IMR-90 (cell line): ENCODE measurements around the gene TSTD1. TPM values are rescaled to one million over a fixed set of nuclear protein-coding genes. Genes with fewer than 3 reads are reported as not detected.
A peak's percentile ranks its signal among the peaks of the same experiment; 100 is the strongest.

ENCODE experiments used
- ATAC-seq: fragments of 200-7000 bp; cut with Tn5 transposase; 2 replicates; pipeline ENCODE4 v1.9.1; 2020; ENCODE audit warnings: low read depth, mild to moderate bottlenecking, moderate library complexity
- BruUV-seq: library from RNA; stranded (reverse); fragments of 400-500 nt; replicated peaks from 2 replicates; lab custom pipeline; 2021; lab: Mats Ljungman, UMichigan
- CTCF ChIA-PET: fragments of 300-600 bp; formaldehyde crosslinking; extraction: SDS; loops from one replicate; lab custom pipeline; 2021; ENCODE audit warnings: antibody characterized with exemption; lab: Yijun Ruan, JAX
- POLR2A ChIA-PET: fragments of 300-600 bp; sonication (Branson Sonifier 250); formaldehyde crosslinking; loops from one replicate; lab custom pipeline; 2022; ENCODE audit warnings: antibody characterized with exemption; ENCODE audit not compliant: unreplicated experiment; lab: Charles Lee
- DNase-seq: peaks from one replicate; pipeline ENCODE4 v3.0.0; 2013
- H2AFZ ChIP-seq: replicated peaks from 2 replicates; pipeline ENCODE3; 2013; ENCODE audit warnings: low read length, mild to moderate bottlenecking; ENCODE audit not compliant: poor library complexity
- H2AK5ac ChIP-seq: 2 replicates; pipeline ENCODE4 v1.6.1; 2013; ENCODE audit warnings: low read depth, low read length, inconsistent platforms
- H2AK9ac ChIP-seq: replicated peaks from 2 replicates; pipeline ENCODE3; 2013; ENCODE audit warnings: mild to moderate bottlenecking, low read depth, low read length, moderate library complexity; ENCODE audit not compliant: poor library complexity
- H2BK120ac ChIP-seq: 2 replicates; pipeline ENCODE4 v1.6.1; 2013; ENCODE audit warnings: low read depth, low read length, inconsistent platforms
- H2BK15ac ChIP-seq: 3 replicates; pipeline ENCODE4 v1.6.1; 2013; ENCODE audit warnings: low read depth, low read length, inconsistent platforms
- H2BK20ac ChIP-seq: 2 replicates; pipeline ENCODE4 v1.6.1; 2013; ENCODE audit warnings: low read depth, mild to moderate bottlenecking, inconsistent platforms, low read length, moderate library complexity
- H2BK5ac ChIP-seq: 2 replicates; pipeline ENCODE4 v1.6.1; 2013; ENCODE audit warnings: mild to moderate bottlenecking, low read depth, low read length, inconsistent platforms; ENCODE audit not compliant: poor library complexity, severe bottlenecking
- H3K14ac ChIP-seq: replicated peaks from 2 replicates; pipeline ENCODE4 v1.6.1; 2013; ENCODE audit warnings: low read depth, low read length, inconsistent platforms
- H3K18ac ChIP-seq: 2 replicates; pipeline ENCODE4 v1.6.1; 2013; ENCODE audit warnings: low read depth, low read length, control low read depth
- H3K23ac ChIP-seq: 2 replicates; pipeline ENCODE4 v1.6.1; 2013; ENCODE audit warnings: low read depth, low read length, inconsistent platforms
- H3K27ac ChIP-seq: 2 replicates; pipeline ENCODE4 v1.5.1; 2013; ENCODE audit warnings: mild to moderate bottlenecking, control low read depth, low read length; ENCODE audit not compliant: insufficient read depth
- H3K27me3 ChIP-seq: 2 replicates; pipeline ENCODE4 v1.6.1; 2013; ENCODE audit warnings: low read length; ENCODE audit not compliant: control insufficient read depth, insufficient read depth
- H3K36me3 ChIP-seq: 2 replicates; pipeline ENCODE4 v1.6.1; 2013; ENCODE audit warnings: low read length, mixed read lengths; ENCODE audit not compliant: control insufficient read depth, insufficient read depth
- H3K4ac ChIP-seq: 2 replicates; pipeline ENCODE4 v1.6.1; 2013; ENCODE audit warnings: low read depth, low read length, inconsistent platforms
- H3K4me1 ChIP-seq: 2 replicates; pipeline ENCODE4 v1.6.1; 2013; ENCODE audit warnings: low read length, mixed read lengths; ENCODE audit not compliant: control insufficient read depth, insufficient read depth
- H3K4me2 ChIP-seq: 2 replicates; pipeline ENCODE4 v1.6.1; 2013; ENCODE audit warnings: low read depth, mild to moderate bottlenecking, control low read depth, low read length, moderate library complexity
- H3K4me3 ChIP-seq: 2 replicates; pipeline ENCODE4 v1.5.1; 2013; ENCODE audit warnings: low read depth, mild to moderate bottlenecking, control low read depth, low read length, moderate library complexity; ENCODE audit not compliant: insufficient read depth
- H3K56ac ChIP-seq: 2 replicates; pipeline ENCODE4 v1.6.1; 2013; ENCODE audit warnings: low read length, inconsistent platforms; ENCODE audit not compliant: insufficient read depth; ENCODE audit errors: extremely low read depth
- H3K79me1 ChIP-seq, 2 experiments: 2 replicates each; pipeline ENCODE4 v1.6.1; 2013; ENCODE audit warnings: low read length in 2 of 2, inconsistent platforms in 1 of 2, low read depth in 1 of 2
- H3K9ac ChIP-seq: 2 replicates; pipeline ENCODE4 v1.6.1; 2013; ENCODE audit warnings: low read depth, low read length, control low read depth
- H3K9me1 ChIP-seq: 2 replicates; pipeline ENCODE4 v1.6.1; 2013; ENCODE audit warnings: low read length, inconsistent platforms; ENCODE audit not compliant: insufficient read depth
- H3K9me3 ChIP-seq: 2 replicates; pipeline ENCODE4 v1.6.1; 2013; ENCODE audit warnings: low read length; ENCODE audit not compliant: control insufficient read depth, insufficient read depth
- H4K20me1 ChIP-seq: 2 replicates; pipeline ENCODE4 v1.6.1; 2013; ENCODE audit warnings: low read length, inconsistent platforms; ENCODE audit not compliant: insufficient read depth
- H4K5ac ChIP-seq: 2 replicates; pipeline ENCODE4 v1.6.1; 2013; ENCODE audit warnings: mild to moderate bottlenecking, low read depth, low read length, control low read depth
- H4K8ac ChIP-seq, 2 experiments: 2 replicates each; pipeline ENCODE4 v1.6.1; 2013; ENCODE audit warnings: low read depth in 2 of 2, low read length in 2 of 2, control low read depth in 1 of 2, inconsistent platforms in 1 of 2
- H4K91ac ChIP-seq: 2 replicates; pipeline ENCODE4 v1.6.1; 2013; ENCODE audit warnings: low read depth, low read length, inconsistent platforms; ENCODE audit not compliant: insufficient read depth
- BHLHE40 ChIP-seq: fragments of 150-350 bp; IDR thresholded peaks from 2 replicates; pipeline ENCODE4 v1.6.1; 2016; ENCODE audit warnings: mild to moderate bottlenecking, low read depth, low read length
- CHD1 ChIP-seq: IDR thresholded peaks from 2 replicates; pipeline ENCODE4 v1.6.1; 2012; ENCODE audit warnings: low read depth, low read length, improper control_type of control experiment
- MAFK ChIP-seq: IDR thresholded peaks from 2 replicates; pipeline ENCODE4 v1.6.1; 2012; ENCODE audit warnings: low read depth, low read length, improper control_type of control experiment
- MAZ ChIP-seq: IDR thresholded peaks from 2 replicates; pipeline ENCODE4 v1.6.1; 2012; ENCODE audit warnings: low read depth, mild to moderate bottlenecking, low read length, improper control_type of control experiment, moderate library complexity, borderline replicate concordance
- MXI1 ChIP-seq: IDR thresholded peaks from 2 replicates; pipeline ENCODE4 v1.6.1; 2012; ENCODE audit warnings: low read depth, mild to moderate bottlenecking, low read length, moderate library complexity, borderline replicate concordance
- POLR2A ChIP-seq: IDR thresholded peaks from 2 replicates; pipeline ENCODE4 v1.6.1; 2012; ENCODE audit warnings: mild to moderate bottlenecking, low read depth, low read length
- RAD21 ChIP-seq: IDR thresholded peaks from 2 replicates; pipeline ENCODE4 v1.6.1; 2012; ENCODE audit warnings: low read length, improper control_type of control experiment
- RCOR1 ChIP-seq: IDR thresholded peaks from 2 replicates; pipeline ENCODE4 v1.6.1; 2012; ENCODE audit warnings: mild to moderate bottlenecking, low read length, improper control_type of control experiment; ENCODE audit not compliant: insufficient replicate concordance
- RFX5 ChIP-seq: IDR thresholded peaks from 2 replicates; pipeline ENCODE4 v1.8.0; 2012; ENCODE audit warnings: low read depth, mild to moderate bottlenecking, low read length, moderate library complexity
- SMC3 ChIP-seq: fragments of 150-350 bp; IDR thresholded peaks from 2 replicates; pipeline ENCODE4 v1.6.1; 2016; ENCODE audit warnings: low read depth, mild to moderate bottlenecking, antibody characterized with exemption, low read length, moderate library complexity
- WGBS, 2 experiments: methylation state at CpG; one replicate each; pipeline versions ENCODE4 v1.1.5 to v1.1.7; 2013; ENCODE audit warnings: missing lambda C conversion rate in 2 of 2; ENCODE audit not compliant: insufficient read length in 1 of 2; ENCODE audit errors: extremely low coverage in 2 of 2; 5-methylcytosine and 5-hydroxymethylcytosine counted together
- dilution Hi-C: fragments of 300-500 bp; cut with HindIII; formaldehyde crosslinking; loops from one replicate; pipeline ENCODE4 v1.14.3; 2018; ENCODE audit warnings: low sequenced_read_pairs; ENCODE audit not compliant: unreplicated experiment
- in situ Hi-C: fragments of 300-500 bp; cut with MboI; formaldehyde crosslinking; loops from 3 replicates; pipeline ENCODE4 v1.14.3; 2019; ENCODE audit warnings: low sequenced_read_pairs, inconsistent platforms, mixed read lengths
- intact Hi-C: fragments of 100-400 bp; cut with micrococcal nuclease; formaldehyde crosslinking; loops from 2 replicates; pipeline ENCODE4 v1.10.0; 2022
- polyA plus RNA-seq, 3 experiments: library from polyadenylated mRNA; depleted of rRNA; stranded (reverse); fragments of >200 nt; gene quantifications; 2 replicates each; pipeline ENCODE4 v1.2.3, GENCODE V29; 2012; ENCODE audit warnings: low replicate concordance in 1 of 3
- total RNA-seq: library from RNA; depleted of rRNA; stranded (reverse); fragments of >200 nt; gene quantifications from 2 replicates; pipeline ENCODE4 v1.2.3, GENCODE V29; 2012
- TF ChIP-seq, protein P1 (sequence below): conservative IDR thresholded peaks from 2 replicates; pipeline ENCODE4 v1.5.1; 2012; ENCODE audit warnings: mild to moderate bottlenecking, low read depth, low read length, improper control_type of control experiment
- TF ChIP-seq, protein P2 (sequence below): fragments of 150-350 bp; IDR thresholded peaks from 2 replicates; pipeline ENCODE4 v1.6.1; 2016; ENCODE audit warnings: low read depth, mild to moderate bottlenecking, low read length, moderate library complexity, borderline replicate concordance

Gene TSTD1
- total and polyA plus RNA-seq, 2 of the 4 experiments (the other 2 are of a cell fraction) = 0.21 TPM; not detected in 1

DNA sequence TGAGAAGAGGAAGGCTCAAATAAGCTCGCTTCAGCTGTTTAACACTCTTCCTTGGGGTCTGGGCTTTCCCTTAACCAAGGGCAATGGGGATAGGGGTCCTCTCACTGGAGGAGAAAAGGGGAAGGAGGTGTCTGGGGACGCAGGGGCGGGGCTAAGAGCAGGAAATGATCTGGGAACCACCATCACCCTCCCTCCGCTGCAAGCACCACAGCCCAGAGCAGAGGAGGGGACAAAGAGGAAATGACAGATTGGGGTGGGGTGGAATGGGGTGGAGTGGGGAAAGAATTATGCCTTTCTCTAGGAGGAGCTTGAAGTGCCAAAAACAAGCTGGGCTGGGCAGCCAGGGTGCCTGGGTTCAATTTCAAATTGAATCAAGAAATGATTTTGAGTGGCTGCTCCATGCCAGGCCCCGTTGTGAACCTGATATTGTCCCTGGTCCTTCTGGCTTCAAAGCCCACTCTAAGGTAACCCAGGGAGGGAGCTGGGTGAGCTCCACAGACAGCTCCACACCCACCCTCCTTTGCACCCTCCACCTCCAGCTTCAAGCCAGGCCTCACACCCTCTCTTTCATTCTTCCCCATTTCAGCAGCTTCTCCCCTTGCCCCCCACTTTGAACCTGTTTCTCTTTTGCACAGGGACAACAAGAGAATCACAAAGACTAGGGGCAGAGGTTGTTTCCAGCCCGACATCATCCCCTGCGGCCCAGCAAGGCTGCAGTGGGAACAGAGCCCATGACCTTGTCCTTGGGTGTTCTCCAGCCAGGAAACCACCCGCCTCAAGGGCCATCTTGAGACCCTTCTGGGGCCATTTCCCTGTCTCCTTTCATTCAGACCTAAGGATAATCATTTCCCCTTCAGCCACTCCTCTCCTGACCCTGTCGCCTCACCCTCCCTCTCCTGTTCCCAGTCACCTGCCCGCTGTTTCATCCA is 29.8 kb upstream of the TSTD1 start:
- H3K23ac ChIP-seq = no peak overlapping the region
- H3K36me3 ChIP-seq = no peaks in the 10 kb centered on the region
- intact Hi-C loops = no loop called here
- 84% methylated on average over 2 of the region's 10 CpGs; no CpG with 5 or more reads in 1 of the 2 experiments for WGBS, 2 experiments
- peaks cover 2% of the 10 kb centered on the region for H3K27me3 ChIP-seq
- H4K8ac ChIP-seq = no peak overlapping the region
- H2BK5ac ChIP-seq = no peak overlapping the region
- no peaks in the 10 kb centered on the region for H3K4me1 ChIP-seq
- H3K79me1 ChIP-seq = no peaks in the 10 kb centered on the region
- H2BK15ac ChIP-seq = no peak overlapping the region
- no peak overlapping the region for H3K4me3 ChIP-seq
- no peak overlapping the region for H3K4me2 ChIP-seq
- H3K18ac ChIP-seq = no peak overlapping the region
- dilution Hi-C loops = no loop called here
- H3K14ac ChIP-seq = no peak overlapping the region
- H4K5ac ChIP-seq = no peak overlapping the region
- CTCF ChIA-PET = no interaction called here
- TF ChIP-seq RFX5 (no peak), BHLHE40 (no peak), MXI1 (no peak), RAD21 (no peak), POLR2A (no peak), CHD1 (no peak), MAFK (no peak), SMC3 (no peak), RCOR1 (no peak), MAZ (no peak)
- TF ChIP-seq, protein P1, sequence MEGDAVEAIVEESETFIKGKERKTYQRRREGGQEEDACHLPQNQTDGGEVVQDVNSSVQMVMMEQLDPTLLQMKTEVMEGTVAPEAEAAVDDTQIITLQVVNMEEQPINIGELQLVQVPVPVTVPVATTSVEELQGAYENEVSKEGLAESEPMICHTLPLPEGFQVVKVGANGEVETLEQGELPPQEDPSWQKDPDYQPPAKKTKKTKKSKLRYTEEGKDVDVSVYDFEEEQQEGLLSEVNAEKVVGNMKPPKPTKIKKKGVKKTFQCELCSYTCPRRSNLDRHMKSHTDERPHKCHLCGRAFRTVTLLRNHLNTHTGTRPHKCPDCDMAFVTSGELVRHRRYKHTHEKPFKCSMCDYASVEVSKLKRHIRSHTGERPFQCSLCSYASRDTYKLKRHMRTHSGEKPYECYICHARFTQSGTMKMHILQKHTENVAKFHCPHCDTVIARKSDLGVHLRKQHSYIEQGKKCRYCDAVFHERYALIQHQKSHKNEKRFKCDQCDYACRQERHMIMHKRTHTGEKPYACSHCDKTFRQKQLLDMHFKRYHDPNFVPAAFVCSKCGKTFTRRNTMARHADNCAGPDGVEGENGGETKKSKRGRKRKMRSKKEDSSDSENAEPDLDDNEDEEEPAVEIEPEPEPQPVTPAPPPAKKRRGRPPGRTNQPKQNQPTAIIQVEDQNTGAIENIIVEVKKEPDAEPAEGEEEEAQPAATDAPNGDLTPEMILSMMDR = no peak
- TF ChIP-seq, protein P2, sequence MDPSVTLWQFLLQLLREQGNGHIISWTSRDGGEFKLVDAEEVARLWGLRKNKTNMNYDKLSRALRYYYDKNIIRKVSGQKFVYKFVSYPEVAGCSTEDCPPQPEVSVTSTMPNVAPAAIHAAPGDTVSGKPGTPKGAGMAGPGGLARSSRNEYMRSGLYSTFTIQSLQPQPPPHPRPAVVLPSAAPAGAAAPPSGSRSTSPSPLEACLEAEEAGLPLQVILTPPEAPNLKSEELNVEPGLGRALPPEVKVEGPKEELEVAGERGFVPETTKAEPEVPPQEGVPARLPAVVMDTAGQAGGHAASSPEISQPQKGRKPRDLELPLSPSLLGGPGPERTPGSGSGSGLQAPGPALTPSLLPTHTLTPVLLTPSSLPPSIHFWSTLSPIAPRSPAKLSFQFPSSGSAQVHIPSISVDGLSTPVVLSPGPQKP = no peak
- H2AK9ac ChIP-seq = no peak overlapping the region
- POLR2A ChIA-PET = no interaction called here
- no peaks in the 10 kb centered on the region for H3K9me1 ChIP-seq
- ATAC-seq (no peak), DNase-seq (no peak)
- no peaks in the 10 kb centered on the region; the same call in none of the 2 replicates for H4K20me1 ChIP-seq
- BruUV-seq = no TSS peak
- no peak overlapping the region for H2AK5ac ChIP-seq
- in situ Hi-C loops = no loop called here
- no peak overlapping the region for H2BK120ac ChIP-seq
- no peak overlapping the region for H3K9ac ChIP-seq
- no peak overlapping the region for H3K27ac ChIP-seq
- no peak overlapping the region for H3K4ac ChIP-seq
- H4K91ac ChIP-seq = no peak overlapping the region
- no peaks in the 10 kb centered on the region for H3K9me3 ChIP-seq
- H2BK20ac ChIP-seq = no peak overlapping the region
- H2AFZ ChIP-seq = peak overlapping the region; percentile 58
- H3K56ac ChIP-seq = no peak overlapping the region
